Central memory CD8-positive, alpha-beta T cell (primary cell): ENCODE results near the gene TPBG.
"Not testable (repeated sequence)": the region's sequence is repeated elsewhere in the genome, so short reads cannot be mapped to it uniquely, and the experiment has no call there.

Experiments used
- ATAC-seq: fragments of 150-1000 bp; cut with Tn5 transposase; replicated peaks from 2 replicates; pipeline ENCODE4 v1.10.0; 2022; ENCODE audit warnings: mild to moderate bottlenecking, moderate FRiP score, moderate number of reproducible peaks; ENCODE audit not compliant: poor library complexity, severe bottlenecking; ENCODE audit errors: extremely low read depth
- DNase-seq, 2 donors: peaks; one replicate each; pipeline ENCODE4 v3.0.0; 2021; ENCODE audit warnings: low spot score in 2 of 2
- H3K27ac Mint-ChIP-seq: one replicate; pipeline ENCODE4 v1.8.0; 2022; ENCODE audit warnings: low read depth, mild to moderate bottlenecking, moderate library complexity, mixed read lengths
- H3K27me3 Mint-ChIP-seq: one replicate; pipeline ENCODE4 v1.8.0; 2022; ENCODE audit warnings: mixed read lengths
- H3K36me3 Mint-ChIP-seq: one replicate; pipeline ENCODE4 v1.8.0; 2022; ENCODE audit warnings: mild to moderate bottlenecking, moderate library complexity, mixed read lengths; ENCODE audit not compliant: insufficient read depth
- H3K4me1 Mint-ChIP-seq: one replicate; pipeline ENCODE4 v1.8.0; 2022; ENCODE audit warnings: mixed read lengths
- H3K4me3 Mint-ChIP-seq: one replicate; pipeline ENCODE4 v1.8.0; 2022; ENCODE audit warnings: mild to moderate bottlenecking, moderate library complexity, mixed read lengths
- H3K9me3 Mint-ChIP-seq: one replicate; pipeline ENCODE4 v1.8.0; 2022; ENCODE audit warnings: mixed read lengths

Gene TPBG

DNA sequence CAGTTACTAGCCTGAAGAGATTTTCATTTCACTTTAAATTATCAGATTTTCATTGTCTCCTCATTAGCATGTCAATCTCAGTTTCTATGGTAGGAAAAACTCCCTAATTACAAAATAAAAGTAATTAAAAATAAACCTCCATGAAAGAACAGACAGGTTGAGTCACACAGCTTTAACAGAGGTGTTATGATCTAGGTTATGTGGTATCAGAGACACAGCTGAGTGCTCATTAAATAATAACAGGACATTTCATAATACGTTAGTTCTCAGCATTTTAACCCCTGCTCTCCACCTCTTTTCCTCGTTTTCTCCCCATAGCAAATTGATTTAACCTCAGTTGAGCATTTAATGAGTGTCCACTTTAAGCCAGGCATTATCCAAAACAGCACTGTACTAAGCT lies 21.9 kb downstream of the TPBG start:
- H3K4me3 Mint-ChIP-seq, result no peak overlapping the region
- H3K27ac Mint-ChIP-seq, result no peak overlapping the region
- no peaks in the 10 kb centered on the region for H3K4me1 Mint-ChIP-seq
- no peaks in the 10 kb centered on the region for H3K9me3 Mint-ChIP-seq
- no peaks in the 10 kb centered on the region for H3K27me3 Mint-ChIP-seq
- no peaks in the 10 kb centered on the region for H3K36me3 Mint-ChIP-seq
- DNase-seq (no peak), ATAC-seq (no peak)

DNA sequence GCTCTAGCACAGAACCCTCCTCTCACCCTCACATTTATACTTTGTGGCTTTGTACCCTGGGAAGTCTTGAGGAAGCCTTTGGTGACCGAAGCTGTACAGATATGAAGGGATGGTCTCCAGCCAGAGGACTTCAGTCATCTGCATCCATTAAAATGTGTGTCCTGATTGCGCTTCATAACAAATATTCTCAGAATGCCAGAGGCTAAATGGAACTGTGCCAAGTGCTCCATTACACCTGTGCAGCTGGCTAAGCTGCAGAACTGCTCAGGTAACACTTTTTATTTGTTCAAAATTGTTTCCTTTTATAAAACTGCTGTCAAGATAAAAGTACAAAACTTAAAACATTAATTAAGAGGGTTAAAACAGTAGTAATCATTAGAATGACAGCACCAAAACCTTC lies 22.3 kb downstream of the TPBG start:
- Mint-ChIP-seq H3K4me3 (no peak overlapping the region), H3K27ac (no peak overlapping the region), H3K27me3 (no peaks in the 10 kb centered on the region), H3K4me1 (no peaks in the 10 kb centered on the region), H3K9me3 (no peaks in the 10 kb centered on the region), H3K36me3 (no peaks in the 10 kb centered on the region)
- DNase-seq (no peak), ATAC-seq (no peak)

DNA sequence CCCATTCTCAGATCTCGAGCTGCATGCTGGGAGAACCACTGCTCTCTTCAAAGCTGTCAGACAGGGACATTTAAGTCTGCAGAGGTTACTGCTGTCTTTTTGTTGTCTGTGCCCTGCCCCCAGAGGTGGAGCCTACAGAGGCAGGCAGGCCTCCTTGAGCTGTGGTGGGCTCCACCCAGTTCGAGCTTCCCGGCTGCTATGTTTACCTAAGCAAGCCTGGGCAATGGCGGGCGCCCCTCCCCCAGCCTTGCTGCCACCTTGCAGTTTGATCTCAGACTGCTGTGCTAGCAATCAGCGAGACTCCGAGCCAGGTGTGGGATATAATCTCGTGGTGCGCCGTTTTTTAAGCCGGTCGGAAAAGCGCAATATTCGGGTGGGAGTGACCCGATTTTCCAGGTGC lies 31.2 kb downstream of the TPBG start:
- DNase-seq, H3K27me3 Mint-ChIP-seq, H3K9me3 Mint-ChIP-seq, H3K27ac Mint-ChIP-seq, H3K4me3 Mint-ChIP-seq, ATAC-seq, H3K4me1 Mint-ChIP-seq, H3K36me3 Mint-ChIP-seq: not testable (repeated sequence)

DNA sequence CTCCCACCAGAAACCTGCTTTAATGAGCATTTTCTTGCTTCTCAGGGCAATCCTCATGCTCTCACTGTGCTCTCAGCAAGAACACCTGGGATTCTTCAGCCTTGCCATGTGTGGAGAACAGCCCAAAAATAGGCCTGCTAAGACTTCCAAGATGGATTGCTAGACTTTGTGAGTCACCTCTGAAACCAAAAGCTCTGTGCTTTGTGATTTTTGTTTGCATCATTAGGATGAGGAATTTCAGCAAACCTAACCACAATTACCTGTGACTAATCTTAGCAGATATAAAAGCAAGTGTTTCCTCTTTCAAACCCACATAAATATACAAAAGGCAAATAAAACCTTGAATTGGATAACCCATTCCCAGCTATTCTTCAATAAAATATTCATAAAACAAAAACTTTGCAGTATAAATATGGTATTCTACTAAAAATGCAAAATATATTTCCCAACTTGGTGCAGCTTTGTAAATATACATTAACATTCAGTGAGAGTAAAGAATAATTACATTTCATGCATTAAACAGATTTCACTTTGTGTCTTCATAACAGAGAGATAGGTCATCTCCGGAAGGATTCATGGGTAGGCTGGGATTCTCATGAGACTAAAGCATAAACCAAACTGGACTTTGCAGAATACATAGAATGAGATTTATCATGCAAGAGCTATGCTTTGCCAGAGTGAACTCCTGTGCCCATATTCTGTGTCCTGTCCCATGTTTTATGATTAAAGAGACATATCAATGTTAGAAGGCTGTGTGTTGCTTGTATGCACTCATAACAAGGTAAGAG lies 33.5 kb downstream of the TPBG start:
- Mint-ChIP-seq H3K9me3 (no peaks in the 10 kb centered on the region), H3K4me3 (no peak overlapping the region), H3K4me1 (no peaks in the 10 kb centered on the region), H3K36me3 (no peaks in the 10 kb centered on the region), H3K27me3 (peaks cover 21% of the 10 kb centered on the region), H3K27ac (no peak overlapping the region)
- DNase-seq, result no peak
- no peak for ATAC-seq

DNA sequence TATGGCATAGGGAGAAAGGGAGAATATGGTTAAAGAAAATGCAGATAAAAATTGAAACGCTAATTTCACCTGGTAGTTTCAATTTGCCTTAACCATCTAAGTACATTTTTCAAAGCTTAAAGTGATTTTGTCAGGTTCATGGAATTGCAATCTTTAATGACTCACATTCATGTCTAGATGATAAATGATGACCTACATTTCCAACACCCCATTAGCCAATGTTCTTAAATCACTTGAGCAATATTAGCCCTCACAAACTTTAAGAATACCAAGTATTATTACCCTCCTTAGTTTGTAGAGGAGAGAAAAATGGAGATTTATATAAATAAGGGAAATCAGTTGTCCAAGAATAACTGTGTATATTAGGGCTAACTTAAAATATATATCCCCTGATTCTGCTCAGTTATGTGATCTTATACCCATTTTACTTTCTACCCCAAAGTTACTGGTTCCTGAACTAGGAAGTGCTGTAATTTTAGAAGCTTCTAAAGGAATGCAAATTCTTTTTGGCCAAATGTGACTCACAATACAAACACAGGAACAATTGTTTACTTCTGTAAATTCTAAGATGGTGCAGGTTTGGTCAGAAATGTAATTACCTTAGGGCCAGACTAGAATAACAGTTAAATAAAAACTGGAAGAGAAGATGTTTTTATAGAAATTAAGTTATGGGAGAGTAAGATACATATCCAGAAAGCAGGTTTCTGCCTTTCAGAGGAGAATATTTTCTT lies 34.5 kb downstream of the TPBG start:
- Mint-ChIP-seq H3K27me3 (peaks cover 24% of the 10 kb centered on the region), H3K9me3 (no peaks in the 10 kb centered on the region), H3K4me1 (no peaks in the 10 kb centered on the region), H3K4me3 (no peak overlapping the region), H3K36me3 (no peaks in the 10 kb centered on the region), H3K27ac (no peak overlapping the region)
- DNase-seq, result no peak
- no peak for ATAC-seq

DNA sequence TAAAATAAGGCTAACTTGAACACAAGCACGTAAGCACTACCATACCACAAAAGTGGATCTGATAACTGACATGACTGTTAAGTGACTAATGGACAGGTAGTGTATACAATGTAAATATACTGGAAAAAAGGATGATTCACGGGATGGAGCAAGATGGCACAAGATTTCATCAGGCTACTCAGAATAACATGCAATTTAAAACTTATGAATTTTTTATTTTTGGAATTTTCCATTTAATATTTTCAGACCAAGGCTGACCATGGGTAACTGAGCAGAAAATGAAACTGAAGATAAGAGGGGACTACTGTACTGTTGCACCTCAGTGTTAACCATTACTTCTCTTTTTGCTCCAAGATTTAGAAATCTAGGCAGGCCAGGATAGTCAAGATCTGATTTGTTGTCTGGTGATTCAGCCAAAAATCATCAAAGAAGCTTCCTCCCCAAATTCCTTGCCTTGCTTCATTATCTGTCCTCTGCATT lies 45.4 kb downstream of the TPBG start:
- Mint-ChIP-seq H3K27me3 (peaks cover 23% of the 10 kb centered on the region), H3K4me1 (no peaks in the 10 kb centered on the region), H3K36me3 (no peaks in the 10 kb centered on the region), H3K9me3 (no peaks in the 10 kb centered on the region), H3K4me3 (no peak overlapping the region), H3K27ac (no peak overlapping the region)
- ATAC-seq (no peak), DNase-seq (no peak)

DNA sequence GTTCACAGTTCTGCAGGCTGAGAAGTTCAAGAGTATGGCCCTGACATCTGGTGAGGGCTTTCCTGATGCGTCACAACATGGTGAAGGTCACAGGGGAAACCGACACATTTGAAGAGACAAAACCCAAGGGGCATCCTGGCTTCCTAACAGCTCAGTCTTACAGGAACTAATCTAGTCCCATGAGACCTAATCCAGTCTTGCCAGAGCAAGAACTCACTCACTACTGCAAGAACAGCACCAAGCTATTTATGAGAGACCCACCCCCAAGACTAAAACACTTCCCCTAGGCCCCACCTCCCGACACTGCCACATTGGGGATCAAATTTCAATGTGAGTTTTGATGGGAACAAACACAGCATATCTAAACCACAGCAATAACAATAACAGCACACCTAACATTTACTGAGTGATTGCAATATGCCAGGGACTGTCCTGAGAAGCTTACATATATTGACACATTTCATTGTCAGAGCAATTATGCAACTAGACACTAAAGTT lies 46.6 kb downstream of the TPBG start:
- H3K27ac Mint-ChIP-seq, result no peak overlapping the region
- peaks cover 19% of the 10 kb centered on the region for H3K27me3 Mint-ChIP-seq
- no peaks in the 10 kb centered on the region for H3K9me3 Mint-ChIP-seq
- H3K4me1 Mint-ChIP-seq, result no peaks in the 10 kb centered on the region
- no peak for ATAC-seq
- DNase-seq, result no peak
- H3K4me3 Mint-ChIP-seq, result no peak overlapping the region
- no peaks in the 10 kb centered on the region for H3K36me3 Mint-ChIP-seq

DNA sequence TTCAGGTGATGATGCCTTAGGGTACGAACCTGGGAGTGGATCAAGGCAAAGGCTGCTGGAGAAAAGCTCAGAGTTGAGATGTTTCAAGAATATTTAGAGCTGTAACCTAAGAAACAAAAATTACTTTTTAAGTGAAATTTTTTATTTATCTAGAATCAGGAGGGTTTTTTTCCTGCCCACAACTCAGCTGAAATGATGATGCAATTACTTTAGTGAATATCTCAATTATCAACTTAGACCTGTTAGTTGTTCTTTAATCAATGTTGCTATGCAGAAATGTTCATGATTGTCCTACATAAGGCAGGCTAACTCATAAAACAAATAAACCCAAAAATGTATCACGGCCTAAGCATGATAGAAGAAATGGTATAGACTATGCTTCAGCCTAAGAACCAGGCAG lies 50.3 kb downstream of the TPBG start:
- peaks cover 2% of the 10 kb centered on the region for H3K36me3 Mint-ChIP-seq
- H3K27me3 Mint-ChIP-seq, result peaks cover 19% of the 10 kb centered on the region
- no peak overlapping the region for H3K27ac Mint-ChIP-seq
- no peak overlapping the region for H3K4me3 Mint-ChIP-seq
- ATAC-seq (no peak), DNase-seq (no peak)
- H3K9me3 Mint-ChIP-seq, result no peaks in the 10 kb centered on the region
- no peaks in the 10 kb centered on the region for H3K4me1 Mint-ChIP-seq

DNA sequence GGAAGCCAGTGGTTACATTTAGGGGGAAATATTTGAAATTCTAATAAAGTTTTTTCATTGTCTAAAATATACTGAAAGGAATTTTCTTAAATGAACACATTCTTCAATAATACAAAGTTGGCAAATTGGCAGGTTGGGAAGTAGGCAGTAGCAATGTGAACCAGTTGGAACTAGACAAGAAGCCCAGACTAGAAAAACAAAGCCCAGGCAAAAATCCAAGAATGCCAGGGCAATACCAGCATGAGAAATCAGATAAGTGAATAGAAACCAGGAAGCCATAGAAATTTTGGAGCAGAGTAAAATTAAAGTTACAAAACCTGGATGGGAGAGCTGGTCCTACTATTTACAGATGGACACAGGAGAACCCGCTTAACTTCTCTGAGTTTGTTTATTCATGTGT lies 52.2 kb downstream of the TPBG start:
- Mint-ChIP-seq H3K27ac (no peak overlapping the region), H3K4me1 (no peaks in the 10 kb centered on the region), H3K4me3 (no peak overlapping the region), H3K27me3 (peaks cover 19% of the 10 kb centered on the region), H3K36me3 (peaks cover 2% of the 10 kb centered on the region), H3K9me3 (no peaks in the 10 kb centered on the region)
- no peak for ATAC-seq
- no peak for DNase-seq

DNA sequence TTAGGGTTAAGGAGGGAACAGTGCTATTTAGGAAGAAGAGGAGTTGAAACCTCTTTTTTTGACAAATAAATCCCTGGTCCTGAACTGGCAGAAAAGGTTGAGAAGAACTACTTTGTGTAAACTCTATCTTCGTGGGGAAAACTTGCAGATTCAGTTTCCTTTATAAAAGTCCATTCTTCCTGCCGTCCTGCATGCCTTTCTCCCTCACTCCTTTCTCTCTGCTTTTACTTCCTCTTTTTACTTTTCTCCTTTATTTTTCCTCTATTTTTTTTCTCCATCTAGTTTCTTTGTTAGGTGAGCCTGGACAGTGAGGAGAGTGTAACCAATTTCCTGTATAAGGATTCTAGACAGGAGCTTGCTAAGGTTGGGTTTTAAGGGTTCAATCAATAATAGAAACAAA lies 52.7 kb downstream of the TPBG start:
- no peak overlapping the region for H3K27ac Mint-ChIP-seq
- H3K4me1 Mint-ChIP-seq, result no peaks in the 10 kb centered on the region
- no peak overlapping the region for H3K4me3 Mint-ChIP-seq
- DNase-seq, result no peak
- H3K27me3 Mint-ChIP-seq, result peaks cover 19% of the 10 kb centered on the region
- H3K9me3 Mint-ChIP-seq, result no peaks in the 10 kb centered on the region
- ATAC-seq, result no peak
- peaks cover 2% of the 10 kb centered on the region for H3K36me3 Mint-ChIP-seq
